ENCODE results near the gene RABEP1. TPM values are rescaled to one million over a fixed set of nuclear protein-coding genes. Genes with fewer than 3 reads are reported as not detected.

Gene RABEP1
- total RNA-seq, 1 experiment from 2014 or later, result 24.4 TPM

DNA sequence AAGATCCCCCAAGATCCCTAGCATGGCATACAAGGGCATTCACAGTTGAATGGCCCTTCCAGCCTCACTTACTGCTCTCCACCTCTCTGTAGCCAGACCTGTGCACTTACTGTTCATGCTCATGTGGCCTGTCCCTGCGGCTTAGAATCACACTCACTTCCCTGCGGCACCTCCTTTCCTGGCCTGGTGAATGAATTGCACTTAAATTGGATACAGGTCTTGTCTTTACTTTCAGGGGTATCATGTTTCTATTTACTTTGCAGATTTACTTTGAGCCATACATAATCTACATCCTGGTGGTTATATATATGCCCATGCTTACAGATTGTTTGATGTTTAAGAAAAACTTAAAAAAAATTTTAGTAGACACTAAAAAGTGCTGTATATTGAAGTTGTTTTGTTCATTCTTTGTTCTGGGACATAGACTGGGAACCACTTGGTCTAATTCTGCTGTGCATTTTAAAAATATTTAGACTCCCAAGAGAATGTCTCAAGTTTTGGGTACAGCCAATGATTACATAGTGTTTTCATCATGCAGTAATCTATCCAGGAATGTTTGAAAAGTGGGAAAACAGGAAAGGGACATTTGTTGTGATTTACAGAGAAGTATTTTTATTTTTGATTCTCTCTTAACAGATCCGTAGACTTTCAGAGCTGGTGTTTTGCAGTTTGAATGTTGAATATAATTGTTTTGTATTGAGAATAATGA lies 73.5 kb downstream of the RABEP1 start:
- peak overlapping the region; percentile 44; the same call in 1 of the 2 replicates for H3K4me2 ChIP-seq (ENCODE audit: low read length)
- peaks cover 16% of the 10 kb centered on the region for H3K4me1 ChIP-seq (ENCODE audit: insufficient read depth, low read length)
- H3K4me3 ChIP-seq (ENCODE audit: low read length), result no peak overlapping the region
- H3K9me3 ChIP-seq (ENCODE audit: low read length), result no peaks in the 10 kb centered on the region
- intact Hi-C loops (cut with micrococcal nuclease), result no loop called here
- no peaks in the 10 kb centered on the region for H4K20me1 ChIP-seq (ENCODE audit: low read length)
- TF ChIP-seq, protein P1, sequence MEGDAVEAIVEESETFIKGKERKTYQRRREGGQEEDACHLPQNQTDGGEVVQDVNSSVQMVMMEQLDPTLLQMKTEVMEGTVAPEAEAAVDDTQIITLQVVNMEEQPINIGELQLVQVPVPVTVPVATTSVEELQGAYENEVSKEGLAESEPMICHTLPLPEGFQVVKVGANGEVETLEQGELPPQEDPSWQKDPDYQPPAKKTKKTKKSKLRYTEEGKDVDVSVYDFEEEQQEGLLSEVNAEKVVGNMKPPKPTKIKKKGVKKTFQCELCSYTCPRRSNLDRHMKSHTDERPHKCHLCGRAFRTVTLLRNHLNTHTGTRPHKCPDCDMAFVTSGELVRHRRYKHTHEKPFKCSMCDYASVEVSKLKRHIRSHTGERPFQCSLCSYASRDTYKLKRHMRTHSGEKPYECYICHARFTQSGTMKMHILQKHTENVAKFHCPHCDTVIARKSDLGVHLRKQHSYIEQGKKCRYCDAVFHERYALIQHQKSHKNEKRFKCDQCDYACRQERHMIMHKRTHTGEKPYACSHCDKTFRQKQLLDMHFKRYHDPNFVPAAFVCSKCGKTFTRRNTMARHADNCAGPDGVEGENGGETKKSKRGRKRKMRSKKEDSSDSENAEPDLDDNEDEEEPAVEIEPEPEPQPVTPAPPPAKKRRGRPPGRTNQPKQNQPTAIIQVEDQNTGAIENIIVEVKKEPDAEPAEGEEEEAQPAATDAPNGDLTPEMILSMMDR (conservative IDR thresholded peaks at IDR 0.05; ENCODE audit: low read depth, low read length), result no peak
- no peak for TF ChIP-seq EZH2 (IDR thresholded peaks at IDR 0.05; ENCODE audit: low read length, unreplicated experiment)
- TF ChIP-seq EZH2phosphoT487 (IDR thresholded peaks at IDR 0.05; ENCODE audit: borderline replicate concordance, low read length), result no peak
- CTCF ChIA-PET, result interaction anchor here (0.6 kb wide), 1 partner anchor 11 kb away, joined by 4 read pairs; no protein-coding TSS in a partner anchor
- peak overlapping the region; percentile 19 for H3K27ac ChIP-seq (ENCODE audit: low read length)
- H3K9me2 ChIP-seq (replicated peaks; ENCODE audit: low read length), result no peaks in the 10 kb centered on the region
- H3F3A ChIP-seq (ENCODE audit: low read length, unreplicated experiment), result peaks cover 4% of the 10 kb centered on the region
- H2AFZ ChIP-seq (ENCODE audit: low read length), result no peak overlapping the region
- peaks cover 4% of the 10 kb centered on the region; the same call in 1 of the 2 replicates for H3K36me3 ChIP-seq (ENCODE audit: low read depth, low read length)
- POLR2A ChIA-PET (ENCODE audit: unreplicated experiment), result no interaction called here
- BruUV-seq (replicated peaks), result no TSS peak
- DNase-seq (peak; percentile 47), ATAC-seq (peak; percentile 88)
- no peak overlapping the region for H3K9ac ChIP-seq (ENCODE audit: low read length)
- H3K27me3 ChIP-seq (ENCODE audit: low read length), result no peaks in the 10 kb centered on the region
- H3K79me2 ChIP-seq (ENCODE audit: low read length), result no peaks in the 10 kb centered on the region

DNA sequence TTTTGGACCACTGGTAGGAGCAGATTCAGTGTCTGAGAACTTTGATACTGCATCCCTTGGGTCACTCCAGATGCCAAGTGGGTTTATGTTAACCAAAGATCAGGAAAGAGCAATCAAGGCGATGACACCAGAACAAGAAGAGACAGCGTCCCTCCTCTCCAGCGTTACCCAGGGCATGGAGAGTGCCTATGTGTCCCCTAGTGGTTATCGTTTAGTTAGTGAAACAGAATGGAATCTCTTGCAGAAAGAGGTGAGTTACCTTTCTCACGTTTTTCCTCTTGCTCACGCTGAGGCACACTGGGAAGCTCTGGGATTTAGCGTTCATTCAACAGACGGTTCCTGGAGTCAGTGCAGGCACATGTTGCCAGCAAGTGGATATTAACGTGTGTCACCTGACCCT lies 79.3 kb downstream of the RABEP1 start:
- POLR2A ChIA-PET (ENCODE audit: unreplicated experiment), result no interaction called here

More for the DNA sequence above, 79.3 kb downstream of the RABEP1 start:
- H3K9me3 ChIP-seq (ENCODE audit: low read length), result no peaks in the 10 kb centered on the region
- CTCF ChIA-PET, result no interaction called here
- no TSS peak for BruUV-seq (replicated peaks)
- no peak overlapping the region for H3K27ac ChIP-seq (ENCODE audit: low read length)
- intact Hi-C loops (cut with micrococcal nuclease), result no loop called here
- no peaks in the 10 kb centered on the region for H3K4me1 ChIP-seq (ENCODE audit: insufficient read depth, low read length)
- H3K27me3 ChIP-seq (ENCODE audit: low read length), result no peaks in the 10 kb centered on the region
- ATAC-seq, result no peak
- TF ChIP-seq, protein P1 (conservative IDR thresholded peaks at IDR 0.05; ENCODE audit: low read depth, low read length), result no peak
- TF ChIP-seq EZH2 (IDR thresholded peaks at IDR 0.05; ENCODE audit: low read length, unreplicated experiment) (no peak), EZH2phosphoT487 (IDR thresholded peaks at IDR 0.05; ENCODE audit: borderline replicate concordance, low read length) (no peak)
- H2AFZ ChIP-seq (ENCODE audit: low read length), result no peak overlapping the region
- H3K9ac ChIP-seq (ENCODE audit: low read length), result no peak overlapping the region
- H3K36me3 ChIP-seq (ENCODE audit: low read depth, low read length), result peaks cover 9% of the 10 kb centered on the region
- no peaks in the 10 kb centered on the region for H3K9me2 ChIP-seq (replicated peaks; ENCODE audit: low read length)
- no peak overlapping the region for H3K4me2 ChIP-seq (ENCODE audit: low read length)
- no peak overlapping the region for H3K4me3 ChIP-seq (ENCODE audit: low read length)
- no peaks in the 10 kb centered on the region for H4K20me1 ChIP-seq (ENCODE audit: low read length)
- no peaks in the 10 kb centered on the region for H3F3A ChIP-seq (ENCODE audit: low read length, unreplicated experiment)
- H3K79me2 ChIP-seq (ENCODE audit: low read length), result no peaks in the 10 kb centered on the region
- DNase-seq, result no peak
